ENCODE data around the gene VIM. TPM values are rescaled to one million over a fixed set of nuclear protein-coding genes. Genes with fewer than 3 reads are reported as not detected.
A peak's percentile ranks its signal among the peaks of the same experiment; 100 is the strongest.

The VIM gene
- total RNA-seq, 2 donors from 2014 or later: 539 to 1,025 TPM

DNA sequence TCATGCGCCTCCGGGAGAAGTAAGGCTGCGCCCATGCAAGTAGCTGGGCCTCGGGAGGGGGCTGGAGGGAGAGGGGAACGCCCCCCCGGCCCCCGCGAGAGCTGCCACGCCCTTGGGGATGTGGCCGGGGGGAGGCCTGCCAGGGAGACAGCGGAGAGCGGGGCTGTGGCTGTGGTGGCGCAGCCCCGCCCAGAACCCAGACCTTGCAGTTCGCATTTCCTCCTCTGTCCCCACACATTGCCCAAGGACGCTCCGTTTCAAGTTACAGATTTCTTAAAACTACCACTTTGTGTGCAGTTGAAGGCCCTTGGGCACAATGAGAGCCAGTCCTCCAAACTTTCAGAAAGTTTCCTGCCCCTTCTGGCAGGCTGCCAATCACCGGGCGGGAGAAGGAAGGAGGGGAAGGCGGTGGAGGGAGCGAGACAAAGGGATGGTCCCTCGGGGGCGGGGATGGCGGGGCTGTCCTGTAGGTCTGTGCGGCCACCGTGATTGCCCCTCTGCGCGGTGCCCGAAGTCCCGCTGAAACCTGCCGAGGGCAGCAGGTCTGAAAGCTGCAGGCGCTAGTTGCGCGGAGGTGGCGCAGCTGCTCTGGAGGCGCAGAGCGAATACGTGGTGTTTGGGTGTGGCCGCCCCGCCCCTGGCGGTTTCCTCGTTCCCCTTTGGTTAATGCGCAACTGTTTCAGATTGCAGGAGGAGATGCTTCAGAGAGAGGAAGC lies 2.1 kb downstream of the VIM start:
- no peaks in the 10 kb centered on the region for H3K27me3 ChIP-seq
- H3K4me3 ChIP-seq: peak overlapping the region; percentile 42 to 52
- TF ChIP-seq POLR2A (IDR thresholded peaks at IDR 0.05): peak; percentile 41 to 87 (median 85)
- TF ChIP-seq, protein P1, sequence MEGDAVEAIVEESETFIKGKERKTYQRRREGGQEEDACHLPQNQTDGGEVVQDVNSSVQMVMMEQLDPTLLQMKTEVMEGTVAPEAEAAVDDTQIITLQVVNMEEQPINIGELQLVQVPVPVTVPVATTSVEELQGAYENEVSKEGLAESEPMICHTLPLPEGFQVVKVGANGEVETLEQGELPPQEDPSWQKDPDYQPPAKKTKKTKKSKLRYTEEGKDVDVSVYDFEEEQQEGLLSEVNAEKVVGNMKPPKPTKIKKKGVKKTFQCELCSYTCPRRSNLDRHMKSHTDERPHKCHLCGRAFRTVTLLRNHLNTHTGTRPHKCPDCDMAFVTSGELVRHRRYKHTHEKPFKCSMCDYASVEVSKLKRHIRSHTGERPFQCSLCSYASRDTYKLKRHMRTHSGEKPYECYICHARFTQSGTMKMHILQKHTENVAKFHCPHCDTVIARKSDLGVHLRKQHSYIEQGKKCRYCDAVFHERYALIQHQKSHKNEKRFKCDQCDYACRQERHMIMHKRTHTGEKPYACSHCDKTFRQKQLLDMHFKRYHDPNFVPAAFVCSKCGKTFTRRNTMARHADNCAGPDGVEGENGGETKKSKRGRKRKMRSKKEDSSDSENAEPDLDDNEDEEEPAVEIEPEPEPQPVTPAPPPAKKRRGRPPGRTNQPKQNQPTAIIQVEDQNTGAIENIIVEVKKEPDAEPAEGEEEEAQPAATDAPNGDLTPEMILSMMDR (IDR thresholded peaks at IDR 0.05): peak in 2 of 7 experiments; percentile 7 to 41
- H3K27ac ChIP-seq: peak overlapping the region; percentile 90 to 98 (median 92)
- DNase-seq (peak; percentile 84 to 90 (median 88)), ATAC-seq (peak; percentile 70)
- H3K4me1 ChIP-seq: peaks cover 73% of the 10 kb centered on the region
- H3K9me3 ChIP-seq: no peaks in the 10 kb centered on the region
- intact Hi-C loops (cut with DNase I): no loop called here
- peaks cover 5% of the 10 kb centered on the region in 2 donors for H3K36me3 ChIP-seq (replicated peaks in 1 of 2; ENCODE audit: insufficient read depth in 1 of 2, low read depth in 2 of 2)
- WGBS, 2 donors: 0% methylated on average over 1 to 43 of the region's 43 CpGs

DNA sequence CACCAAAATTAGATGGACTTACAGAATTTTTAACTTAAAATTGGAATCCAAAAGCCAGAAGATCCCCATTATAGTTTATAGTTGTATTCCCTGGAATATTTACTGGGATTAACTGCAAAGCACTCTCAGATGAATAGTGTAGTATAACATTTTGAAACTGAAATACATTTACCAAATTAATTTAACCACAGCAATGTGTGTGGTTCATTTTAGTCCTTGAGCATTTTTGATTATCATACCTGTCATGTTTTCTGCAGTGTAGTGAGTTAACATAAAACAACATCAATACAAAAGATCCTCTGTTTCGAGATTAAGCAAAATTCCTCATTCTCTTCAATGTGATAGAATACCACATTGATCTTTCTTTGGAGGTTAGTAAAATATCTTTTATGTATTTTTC lies 3.7 kb downstream of the VIM start:
- no peak for ATAC-seq

DNA sequence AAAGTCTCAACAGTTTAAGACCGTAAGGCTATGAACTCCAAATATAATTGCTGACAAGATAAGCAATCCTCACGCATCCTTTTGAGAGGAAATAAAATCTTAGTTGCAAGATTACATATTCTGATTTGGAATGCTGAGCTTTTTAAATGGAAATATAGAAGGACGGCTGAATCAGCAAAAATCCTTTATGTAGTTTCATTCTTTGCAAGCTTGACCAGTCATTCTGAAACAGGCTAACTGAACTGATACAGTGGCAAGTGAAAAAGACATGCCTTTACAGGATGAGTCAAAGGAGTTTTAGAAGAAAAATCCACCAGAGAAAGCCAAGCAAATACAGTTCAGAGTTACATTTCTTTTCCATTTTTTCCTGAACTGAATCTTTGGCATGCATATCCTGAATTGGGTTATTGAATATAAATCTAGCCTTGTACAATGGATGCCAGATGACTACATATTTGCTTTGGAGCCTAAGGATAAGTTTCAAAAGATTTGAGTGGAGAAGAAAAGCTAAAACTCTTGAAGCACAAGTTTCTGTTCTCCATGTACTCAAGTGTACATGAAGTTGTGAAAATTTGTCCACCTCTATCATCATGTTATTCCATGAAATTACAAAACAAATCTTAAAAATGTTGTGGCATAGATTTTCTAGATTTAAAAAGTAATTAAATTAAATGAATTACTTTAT lies 4.4 kb downstream of the VIM start:
- Histone ChIP-seq H3K4me1 (peaks cover 64% of the 10 kb centered on the region), H3K27ac (peak overlapping the region in 3 of 4 donors; percentile 90 to 98 (median 90)), H3K4me3 (no peak overlapping the region), H3K27me3 (no peaks in the 10 kb centered on the region), H3K9me3 (no peaks in the 10 kb centered on the region), H3K36me3 (replicated peaks in 1 of 2; ENCODE audit: insufficient read depth in 1 of 2, low read depth in 2 of 2) (peaks cover 5 to 15% of the 10 kb centered on the region in 2 donors)
- TF ChIP-seq, protein P1 (IDR thresholded peaks at IDR 0.05): no peak
- TF ChIP-seq POLR2A (IDR thresholded peaks at IDR 0.05): peak in 1 of 3 donors; percentile 13
- intact Hi-C loops (cut with DNase I): no loop called here
- no peak for ATAC-seq
- DNase-seq: no peak
- WGBS, 2 donors: 11 to 15% methylated on average over 3 of the region's 3 CpGs

More for the DNA sequence above, 3.7 kb downstream of the VIM start:
- no peak for TF ChIP-seq POLR2A (IDR thresholded peaks at IDR 0.05)
- TF ChIP-seq, protein P1 (IDR thresholded peaks at IDR 0.05): no peak
- 9 to 11% methylated on average over 1 of the region's 1 CpG for WGBS, 2 donors
- Histone ChIP-seq H3K4me1 (peaks cover 70% of the 10 kb centered on the region), H3K9me3 (no peaks in the 10 kb centered on the region), H3K36me3 (replicated peaks in 1 of 2; ENCODE audit: insufficient read depth in 1 of 2, low read depth in 2 of 2) (peaks cover 5 to 13% of the 10 kb centered on the region in 2 donors), H3K27me3 (no peaks in the 10 kb centered on the region), H3K4me3 (no peak overlapping the region), H3K27ac (peak overlapping the region in 3 of 4 donors; percentile 90 to 98 (median 90))
- DNase-seq: no peak
- intact Hi-C loops (cut with DNase I): no loop called here

DNA sequence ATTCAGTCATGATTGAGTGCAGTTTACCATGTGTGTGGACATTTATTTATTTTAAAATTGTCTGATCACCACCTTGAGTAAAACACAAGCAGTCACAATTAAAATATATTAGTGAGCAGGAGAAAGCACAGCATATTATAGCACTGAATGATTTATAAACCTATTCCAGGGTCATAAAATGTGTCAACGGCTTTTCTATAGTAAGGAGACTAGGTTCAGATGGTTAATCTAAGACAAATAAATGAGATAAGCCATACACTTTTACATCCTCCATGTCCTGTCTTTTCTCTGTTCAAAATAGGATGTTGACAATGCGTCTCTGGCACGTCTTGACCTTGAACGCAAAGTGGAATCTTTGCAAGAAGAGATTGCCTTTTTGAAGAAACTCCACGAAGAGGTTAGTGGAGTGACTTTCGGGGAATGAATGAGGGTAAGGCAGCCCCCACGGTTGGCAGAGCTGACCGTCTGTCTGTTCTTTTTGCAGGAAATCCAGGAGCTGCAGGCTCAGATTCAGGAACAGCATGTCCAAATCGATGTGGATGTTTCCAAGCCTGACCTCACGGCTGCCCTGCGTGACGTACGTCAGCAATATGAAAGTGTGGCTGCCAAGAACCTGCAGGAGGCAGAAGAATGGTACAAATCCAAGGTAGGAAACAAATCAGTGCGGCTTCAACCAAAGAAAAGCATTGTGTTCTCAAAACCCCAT lies 5.4 kb downstream of the VIM start:
- Histone ChIP-seq H3K9me3 (no peaks in the 10 kb centered on the region), H3K27me3 (no peaks in the 10 kb centered on the region), H3K4me3 (no peak overlapping the region), H3K27ac (peak overlapping the region in 3 of 4 donors; percentile 64 to 90 (median 90)), H3K4me1 (peaks cover 55% of the 10 kb centered on the region), H3K36me3 (replicated peaks in 1 of 2; ENCODE audit: insufficient read depth in 1 of 2, low read depth in 2 of 2) (peaks cover 5 to 15% of the 10 kb centered on the region in 2 donors)
- DNase-seq (peak; percentile 45 to 70 (median 54)), ATAC-seq (no peak)
- 62 to 63% methylated on average over 10 to 14 of the region's 14 CpGs for WGBS, 2 donors
- intact Hi-C loops (cut with DNase I): no loop called here
- no peak for TF ChIP-seq POLR2A (IDR thresholded peaks at IDR 0.05)
- TF ChIP-seq, protein P1 (IDR thresholded peaks at IDR 0.05): peak in 1 of 7 experiments; percentile 8
